ENCODE results near the gene DLEC1. TPM values are rescaled to one million over a fixed set of nuclear protein-coding genes. Genes with fewer than 3 reads are reported as not detected.

The DLEC1 gene
- total and polyA plus RNA-seq, 2 experiments from 2014 or later = 0.15 TPM; not detected in 1

- Histone ChIP-seq H4K20me1 (ENCODE audit: insufficient read depth) (no peaks in the 10 kb centered on the region), H2AFZ (peak within 1 kb of the TSS; percentile 90), H3K9ac (peak within 1 kb of the TSS; percentile 85), H3K79me2 (ENCODE audit: insufficient read depth) (peaks cover 38% of the 10 kb centered on the region), H3K9me3 (ENCODE audit: low read depth) (no peaks in the 10 kb centered on the region), H3K4me3 (peak within 1 kb of the TSS; percentile 90), H3F3A (ENCODE audit: insufficient read depth) (0 out of 2 replicates have a peak, but pooled peaks cover 8% of the 10 kb centered on the region), H3K4me2 (ENCODE audit: unreplicated experiment) (peak within 1 kb of the TSS; percentile 95), H3K9me2 (ENCODE audit: insufficient read depth) (no peaks in the 10 kb centered on the region), H3K27ac (peak within 1 kb of the TSS; percentile 77), H3K27me3 (replicated peaks; ENCODE audit: insufficient read depth) (no peaks in the 10 kb centered on the region), H3K4me1 (ENCODE audit: insufficient read depth) (peaks cover 15% of the 10 kb centered on the region; the same call in 1 of the 2 replicates), H3K36me3 (ENCODE audit: low read depth) (no peaks in the 10 kb centered on the region; the same call in 1 of the 2 replicates)
- DNase-seq = peak; percentile 100
- 1% methylated on average over 60 of the region's 66 CpGs for WGBS, 2 experiments (ENCODE audit: low coverage in 1 of 2, low lambda C conversion rate in 2 of 2, missing lambda C conversion rate in 2 of 2)
- TF ChIP-seq EZH2phosphoT487 (IDR thresholded peaks at IDR 0.05; ENCODE audit: insufficient read depth, low read depth) (no peak), EZH2 (IDR thresholded peaks at IDR 0.05; ENCODE audit: insufficient read depth, poor library complexity, severe bottlenecking) (no peak)
- in situ Hi-C loops (cut with MboI) = no loop called here
Observed at GRCh38 chr3:38136777-38137614, 98.0 kb downstream of the DLEC1 start, which contains the start of gene ACAA1. ACAA1 (minus strand) TSS chr3:38137127; CDS start chr3:38137035, 92 bp downstream.

DNA sequence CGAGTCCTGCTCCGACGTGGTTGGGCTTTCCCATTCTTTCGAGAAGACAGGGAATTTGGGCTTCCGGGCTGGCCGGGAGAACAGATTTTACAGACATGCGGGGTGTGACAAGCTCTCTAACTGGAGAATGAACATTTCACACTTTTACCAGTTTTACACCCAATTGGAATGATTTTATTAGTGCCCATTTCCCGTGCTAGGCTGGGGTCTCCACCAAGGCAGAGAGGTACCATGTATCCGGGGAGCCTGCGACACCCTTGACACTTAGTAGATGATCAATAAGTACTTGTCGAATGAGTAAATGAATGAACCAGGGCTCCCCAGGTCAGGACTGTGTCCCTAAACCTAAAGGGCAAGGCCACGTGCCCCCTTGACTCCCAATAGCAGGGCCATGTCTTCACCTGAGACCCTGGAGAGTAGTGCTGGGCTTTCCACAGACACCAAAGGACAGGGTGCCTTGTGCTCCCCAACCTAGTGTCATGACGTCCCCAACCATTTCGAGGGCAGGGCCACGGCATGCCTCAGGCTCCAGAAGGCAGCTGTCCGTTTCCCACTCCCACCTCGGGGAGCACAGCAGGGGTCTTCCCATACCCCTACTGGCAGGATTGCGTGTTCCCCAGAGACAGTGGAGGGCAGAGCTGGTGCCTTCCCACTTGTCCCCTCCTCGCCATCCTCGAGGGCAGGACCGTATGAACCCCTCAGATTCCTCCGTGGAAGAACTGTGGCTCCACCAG lies 98.8 kb downstream of the DLEC1 start:
- peak overlapping the region; percentile 90 for H3K4me3 ChIP-seq
- DNase-seq = peak; percentile 80
- WGBS, 2 experiments (ENCODE audit: low coverage in 1 of 2, low lambda C conversion rate in 2 of 2, missing lambda C conversion rate in 2 of 2) = 11 to 17% methylated on average over 22 of the region's 22 CpGs
- peak overlapping the region; percentile 90 for H2AFZ ChIP-seq
- peak overlapping the region; percentile 77 for H3K27ac ChIP-seq
- no peaks in the 10 kb centered on the region for H3K9me3 ChIP-seq (ENCODE audit: low read depth)
- TF ChIP-seq EZH2phosphoT487 (IDR thresholded peaks at IDR 0.05; ENCODE audit: insufficient read depth, low read depth) (no peak), EZH2 (IDR thresholded peaks at IDR 0.05; ENCODE audit: insufficient read depth, poor library complexity, severe bottlenecking) (no peak)
- no peaks in the 10 kb centered on the region for H3K9me2 ChIP-seq (ENCODE audit: insufficient read depth)
- peaks cover 15% of the 10 kb centered on the region; the same call in 1 of the 2 replicates for H3K4me1 ChIP-seq (ENCODE audit: insufficient read depth)
- H3K36me3 ChIP-seq (ENCODE audit: low read depth) = no peaks in the 10 kb centered on the region; the same call in 1 of the 2 replicates
- peak overlapping the region; percentile 95 for H3K4me2 ChIP-seq (ENCODE audit: unreplicated experiment)
- H4K20me1 ChIP-seq (ENCODE audit: insufficient read depth) = no peaks in the 10 kb centered on the region
- peaks cover 38% of the 10 kb centered on the region for H3K79me2 ChIP-seq (ENCODE audit: insufficient read depth)
- 0 out of 2 replicates have a peak, but pooled peaks cover 8% of the 10 kb centered on the region for H3F3A ChIP-seq (ENCODE audit: insufficient read depth)
- H3K27me3 ChIP-seq (replicated peaks; ENCODE audit: insufficient read depth) = no peaks in the 10 kb centered on the region
- in situ Hi-C loops (cut with MboI) = no loop called here
- H3K9ac ChIP-seq = peak overlapping the region; percentile 83

- no peaks in the 10 kb centered on the region for H3K9me3 ChIP-seq (ENCODE audit: low read depth)
- peaks cover 15% of the 10 kb centered on the region; the same call in 1 of the 2 replicates for H3K4me1 ChIP-seq (ENCODE audit: insufficient read depth)
- H2AFZ ChIP-seq = peak within 1 kb of the TSS; percentile 90
- H4K20me1 ChIP-seq (ENCODE audit: insufficient read depth) = no peaks in the 10 kb centered on the region
- no peaks in the 10 kb centered on the region for H3K9me2 ChIP-seq (ENCODE audit: insufficient read depth)
- H3K27me3 ChIP-seq (replicated peaks; ENCODE audit: insufficient read depth) = no peaks in the 10 kb centered on the region
- H3K9ac ChIP-seq = peak within 1 kb of the TSS; percentile 83
- in situ Hi-C loops (cut with MboI) = no loop called here
- no peaks in the 10 kb centered on the region; the same call in 1 of the 2 replicates for H3K36me3 ChIP-seq (ENCODE audit: low read depth)
- peaks cover 38% of the 10 kb centered on the region for H3K79me2 ChIP-seq (ENCODE audit: insufficient read depth)
- H3F3A ChIP-seq (ENCODE audit: insufficient read depth) = 0 out of 2 replicates have a peak, but pooled peaks cover 8% of the 10 kb centered on the region
- 1 to 2% methylated on average over 61 to 62 of the region's 65 CpGs for WGBS, 2 experiments (ENCODE audit: low coverage in 1 of 2, low lambda C conversion rate in 2 of 2, missing lambda C conversion rate in 2 of 2)
- peak within 1 kb of the TSS; percentile 77 for H3K27ac ChIP-seq
- TF ChIP-seq EZH2phosphoT487 (IDR thresholded peaks at IDR 0.05; ENCODE audit: insufficient read depth, low read depth) (no peak), EZH2 (IDR thresholded peaks at IDR 0.05; ENCODE audit: insufficient read depth, poor library complexity, severe bottlenecking) (no peak)
- peak within 1 kb of the TSS; percentile 90 for H3K4me3 ChIP-seq
- H3K4me2 ChIP-seq (ENCODE audit: unreplicated experiment) = peak within 1 kb of the TSS; percentile 95
- peak; percentile 86 for DNase-seq
Observed at GRCh38 chr3:38138349-38139190, 99.6 kb downstream of the DLEC1 start, which contains the start of gene MYD88. MYD88 (plus strand) TSS chr3:38138661; CDS start chr3:38138701, 40 bp downstream.
